ENCODE data around the gene REM2.

REM2 gene

DNA sequence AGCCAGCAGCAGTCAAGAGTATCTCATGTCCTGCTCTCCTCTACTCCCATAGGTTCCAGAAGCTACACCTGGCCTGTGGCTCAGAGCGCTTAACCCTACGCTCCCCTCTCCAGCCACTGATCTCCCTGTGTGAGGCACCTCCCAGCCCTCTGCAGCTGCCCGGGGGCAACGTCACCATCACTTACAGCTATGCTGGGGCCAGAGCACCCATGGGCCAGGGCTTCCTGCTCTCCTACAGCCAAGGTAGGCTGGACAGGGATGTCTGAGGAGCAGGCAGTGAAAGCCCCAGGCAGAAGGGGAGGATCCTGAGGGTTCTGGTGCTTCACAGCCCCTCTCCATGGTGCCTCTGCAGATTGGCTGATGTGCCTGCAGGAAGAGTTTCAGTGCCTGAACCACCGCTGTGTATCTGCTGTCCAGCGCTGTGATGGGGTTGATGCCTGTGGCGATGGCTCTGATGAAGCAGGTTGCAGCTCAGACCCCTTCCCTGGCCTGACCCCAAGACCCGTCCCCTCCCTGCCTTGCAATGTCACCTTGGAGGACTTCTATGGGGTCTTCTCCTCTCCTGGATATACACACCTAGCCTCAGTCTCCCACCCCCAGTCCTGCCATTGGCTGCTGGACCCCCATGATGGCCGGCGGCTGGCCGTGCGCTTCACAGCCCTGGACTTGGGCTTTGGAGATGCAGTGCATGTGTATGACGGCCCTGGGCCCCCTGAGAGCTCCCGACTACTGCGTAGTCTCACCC is 7.8 kb upstream of the REM2 start:
- DNase-seq, result no peak

DNA sequence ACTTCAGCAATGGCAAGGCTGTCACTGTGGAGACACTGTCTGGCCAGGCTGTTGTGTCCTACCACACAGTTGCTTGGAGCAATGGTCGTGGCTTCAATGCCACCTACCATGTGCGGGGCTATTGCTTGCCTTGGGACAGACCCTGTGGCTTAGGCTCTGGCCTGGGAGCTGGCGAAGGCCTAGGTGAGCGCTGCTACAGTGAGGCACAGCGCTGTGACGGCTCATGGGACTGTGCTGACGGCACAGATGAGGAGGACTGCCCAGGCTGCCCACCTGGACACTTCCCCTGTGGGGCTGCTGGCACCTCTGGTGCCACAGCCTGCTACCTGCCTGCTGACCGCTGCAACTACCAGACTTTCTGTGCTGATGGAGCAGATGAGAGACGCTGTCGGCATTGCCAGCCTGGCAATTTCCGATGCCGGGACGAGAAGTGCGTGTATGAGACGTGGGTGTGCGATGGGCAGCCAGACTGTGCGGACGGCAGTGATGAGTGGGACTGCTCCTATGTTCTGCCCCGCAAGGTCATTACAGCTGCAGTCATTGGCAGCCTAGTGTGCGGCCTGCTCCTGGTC is 7.2 kb upstream of the REM2 start:
- DNase-seq, result no peak

DNA sequence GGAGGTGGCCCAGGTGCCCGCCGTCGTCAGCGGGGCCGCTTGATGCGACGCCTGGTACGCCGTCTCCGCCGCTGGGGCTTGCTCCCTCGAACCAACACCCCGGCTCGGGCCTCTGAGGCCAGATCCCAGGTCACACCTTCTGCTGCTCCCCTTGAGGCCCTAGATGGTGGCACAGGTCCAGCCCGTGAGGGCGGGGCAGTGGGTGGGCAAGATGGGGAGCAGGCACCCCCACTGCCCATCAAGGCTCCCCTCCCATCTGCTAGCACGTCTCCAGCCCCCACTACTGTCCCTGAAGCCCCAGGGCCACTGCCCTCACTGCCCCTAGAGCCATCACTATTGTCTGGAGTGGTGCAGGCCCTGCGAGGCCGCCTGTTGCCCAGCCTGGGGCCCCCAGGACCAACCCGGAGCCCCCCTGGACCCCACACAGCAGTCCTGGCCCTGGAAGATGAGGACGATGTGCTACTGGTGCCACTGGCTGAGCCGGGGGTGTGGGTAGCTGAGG is 6.0 kb upstream of the REM2 start:
- no peak for DNase-seq

DNA sequence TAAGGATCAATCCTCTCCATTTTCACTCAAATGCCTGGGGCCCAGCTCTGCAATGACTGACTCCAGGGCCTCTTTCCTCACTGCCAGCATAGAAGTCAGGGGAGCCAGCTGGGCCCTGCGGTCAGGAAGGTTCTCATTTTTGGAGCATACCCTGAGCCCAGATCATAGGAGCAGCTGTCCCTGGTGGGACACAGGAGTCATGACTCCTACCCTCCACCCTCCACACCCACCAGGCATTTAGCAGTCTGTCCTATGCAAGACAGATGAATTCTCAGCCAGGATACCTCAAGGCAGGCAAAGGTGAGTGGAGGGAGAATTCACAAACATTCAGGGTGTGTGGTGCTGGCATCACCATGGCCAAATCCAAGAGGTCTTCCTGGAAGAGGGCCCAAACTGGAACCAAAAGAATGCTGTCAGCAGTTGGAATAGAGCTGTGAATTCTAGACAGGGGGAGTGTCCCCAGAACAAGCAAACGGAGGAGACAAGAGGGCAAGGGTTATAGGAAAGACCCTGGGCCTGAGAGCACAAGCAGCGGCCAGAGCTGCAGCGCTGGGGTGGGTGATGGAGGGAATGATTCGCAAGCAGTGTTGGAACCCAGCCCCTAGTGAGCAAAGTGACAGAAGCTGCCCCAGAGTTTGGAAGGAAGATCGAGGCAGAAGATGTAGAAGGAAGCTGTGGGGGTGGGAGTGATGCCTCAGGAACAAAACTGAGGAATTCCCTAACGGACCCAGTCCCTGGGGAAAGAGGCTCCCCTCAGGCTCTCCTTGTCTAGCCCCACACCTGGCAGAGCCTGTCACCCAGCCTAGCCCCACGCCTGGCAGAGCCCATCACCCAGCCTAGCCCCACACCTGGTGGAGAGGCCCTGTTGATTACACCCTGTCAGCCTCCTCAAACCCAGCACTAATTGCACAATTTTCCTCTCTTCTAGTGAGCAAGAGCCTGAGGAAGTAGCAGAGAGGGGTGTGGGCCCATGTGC is 4.5 kb upstream of the REM2 start:
- DNase-seq, result no peak

DNA sequence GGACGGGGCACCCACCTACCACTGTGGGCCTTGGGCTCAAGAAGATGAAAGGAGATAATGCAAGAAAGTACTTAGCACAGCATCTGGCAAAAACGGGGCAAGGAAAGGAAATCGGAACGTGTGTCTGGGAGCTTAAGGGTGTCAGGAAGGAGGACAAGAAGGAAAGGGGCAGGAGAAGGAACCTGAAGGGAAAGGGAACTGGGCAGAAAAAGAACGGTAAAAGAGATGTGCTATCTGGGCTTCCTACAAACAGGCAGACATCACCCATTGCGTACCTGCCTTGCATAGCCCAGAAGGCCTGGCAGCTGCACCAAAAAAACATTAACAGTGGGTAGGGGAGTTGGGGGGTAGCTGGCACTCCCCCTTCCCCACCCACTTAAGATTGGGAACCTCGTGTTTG is 958 bp upstream of the REM2 start:
- DNase-seq, result no peak

DNA sequence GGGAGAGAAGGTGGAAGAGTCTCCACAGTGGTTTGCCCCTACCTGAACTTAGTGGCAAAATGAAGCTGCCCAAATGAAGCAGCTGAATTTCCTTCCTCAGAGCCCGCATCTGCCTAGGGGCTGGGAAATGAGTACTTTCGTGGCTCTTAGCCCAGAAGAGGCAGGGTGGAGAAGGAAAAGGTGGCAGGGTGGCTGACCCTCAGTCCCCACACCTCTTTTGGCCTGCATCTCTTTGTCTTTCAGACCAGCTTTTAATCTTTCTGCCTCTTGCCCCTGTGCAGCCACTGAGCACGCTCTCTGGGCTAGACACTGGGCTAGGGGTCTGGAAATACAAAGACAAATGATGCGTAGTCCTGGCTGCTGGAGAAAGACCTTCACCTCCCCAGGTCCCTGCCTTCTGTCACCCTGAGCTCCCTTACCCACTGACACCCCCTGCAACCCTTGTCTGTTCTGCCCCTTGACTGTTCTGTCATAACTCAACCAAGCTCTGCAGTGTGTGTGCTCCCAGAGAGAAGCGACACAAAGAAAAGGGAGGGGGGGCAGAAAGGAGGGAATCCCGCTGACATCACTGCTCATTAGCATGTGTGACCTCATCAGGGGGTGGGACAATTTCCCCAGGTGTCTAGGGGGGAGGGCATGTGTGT is 371 bp upstream of the REM2 start:
- DNase-seq, result no peak

DNA sequence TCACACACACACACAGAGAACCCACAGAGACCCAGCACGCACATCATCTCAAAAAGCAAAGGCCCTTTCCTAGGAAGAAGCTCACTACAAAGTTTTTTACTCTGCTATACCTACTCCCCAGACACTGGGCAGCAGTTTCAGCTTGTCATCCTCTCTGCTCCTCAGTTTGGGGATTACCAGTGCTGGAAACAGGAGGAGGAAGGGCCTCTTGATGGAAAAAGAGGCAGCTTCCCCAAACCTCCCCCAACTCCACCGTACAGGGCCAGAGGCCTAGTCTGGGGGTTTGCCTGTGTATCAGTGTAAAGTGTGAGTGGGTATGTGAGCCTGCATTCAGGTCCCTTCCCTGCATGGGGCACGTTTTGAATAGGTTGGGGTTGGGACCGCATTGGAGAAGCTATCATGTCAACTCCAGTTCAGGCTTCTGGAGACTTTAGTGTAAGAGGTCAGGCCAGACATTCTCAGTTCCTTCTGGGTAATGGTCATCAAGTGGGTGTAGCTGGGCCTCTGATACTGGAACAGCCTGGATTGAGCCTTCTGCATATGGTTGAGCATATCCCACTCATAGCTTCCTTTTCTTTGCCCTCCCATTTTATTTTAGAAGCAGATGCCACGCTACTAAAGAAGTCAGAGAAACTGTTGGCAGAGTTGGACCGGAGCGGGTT is 1.2 kb downstream of the REM2 start:
- no peak for DNase-seq

DNA sequence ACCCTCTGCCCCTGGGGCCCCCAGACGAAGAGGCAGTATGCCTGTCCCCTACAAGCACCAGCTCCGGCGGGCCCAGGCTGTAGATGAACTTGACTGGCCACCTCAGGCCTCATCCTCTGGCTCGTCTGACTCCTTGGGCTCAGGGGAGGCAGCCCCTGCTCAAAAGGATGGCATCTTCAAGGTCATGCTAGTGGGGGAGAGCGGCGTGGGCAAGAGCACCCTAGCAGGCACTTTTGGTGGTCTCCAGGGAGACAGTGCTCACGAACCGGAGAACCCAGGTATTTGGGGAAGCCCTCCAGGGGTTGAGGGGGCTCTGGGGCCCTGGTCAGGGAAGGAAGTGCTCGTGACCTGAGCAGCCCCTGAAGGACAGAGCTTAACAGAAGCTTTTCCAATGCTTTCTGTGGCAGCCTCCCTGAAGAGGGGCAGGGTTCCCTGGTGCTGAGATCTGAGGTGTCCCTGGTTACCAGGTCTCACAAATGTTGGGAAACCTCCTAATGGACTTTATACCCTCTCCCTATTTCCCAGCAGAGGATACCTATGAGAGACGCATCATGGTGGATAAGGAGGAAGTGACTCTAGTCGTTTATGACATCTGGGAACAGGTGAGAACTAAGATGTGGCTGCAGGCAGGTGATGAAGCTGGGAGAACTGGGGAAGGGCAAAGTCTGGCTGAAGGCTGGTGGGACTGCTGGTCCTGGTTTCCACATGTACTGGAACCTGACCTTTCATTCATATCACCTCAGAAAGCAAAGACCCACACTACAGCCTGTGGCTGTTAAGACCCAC is 1.9 kb downstream of the REM2 start:
- DNase-seq, result no peak

DNA sequence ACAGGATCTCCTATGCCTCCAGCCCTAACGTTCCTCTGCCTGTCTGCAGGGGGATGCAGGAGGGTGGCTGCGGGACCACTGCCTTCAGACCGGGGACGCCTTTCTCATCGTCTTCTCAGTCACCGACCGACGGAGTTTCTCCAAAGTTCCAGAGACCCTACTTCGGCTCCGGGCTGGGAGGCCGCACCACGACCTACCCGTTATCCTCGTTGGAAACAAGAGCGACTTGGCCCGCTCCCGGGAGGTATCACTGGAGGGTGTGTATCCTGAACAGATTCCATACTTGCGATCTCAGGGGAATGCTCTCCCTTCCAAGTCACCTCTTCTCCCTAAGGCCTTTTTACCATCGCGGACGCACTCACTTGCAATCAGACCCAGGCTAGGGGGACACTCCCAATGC is 3.0 kb downstream of the REM2 start:
- no peak for DNase-seq

DNA sequence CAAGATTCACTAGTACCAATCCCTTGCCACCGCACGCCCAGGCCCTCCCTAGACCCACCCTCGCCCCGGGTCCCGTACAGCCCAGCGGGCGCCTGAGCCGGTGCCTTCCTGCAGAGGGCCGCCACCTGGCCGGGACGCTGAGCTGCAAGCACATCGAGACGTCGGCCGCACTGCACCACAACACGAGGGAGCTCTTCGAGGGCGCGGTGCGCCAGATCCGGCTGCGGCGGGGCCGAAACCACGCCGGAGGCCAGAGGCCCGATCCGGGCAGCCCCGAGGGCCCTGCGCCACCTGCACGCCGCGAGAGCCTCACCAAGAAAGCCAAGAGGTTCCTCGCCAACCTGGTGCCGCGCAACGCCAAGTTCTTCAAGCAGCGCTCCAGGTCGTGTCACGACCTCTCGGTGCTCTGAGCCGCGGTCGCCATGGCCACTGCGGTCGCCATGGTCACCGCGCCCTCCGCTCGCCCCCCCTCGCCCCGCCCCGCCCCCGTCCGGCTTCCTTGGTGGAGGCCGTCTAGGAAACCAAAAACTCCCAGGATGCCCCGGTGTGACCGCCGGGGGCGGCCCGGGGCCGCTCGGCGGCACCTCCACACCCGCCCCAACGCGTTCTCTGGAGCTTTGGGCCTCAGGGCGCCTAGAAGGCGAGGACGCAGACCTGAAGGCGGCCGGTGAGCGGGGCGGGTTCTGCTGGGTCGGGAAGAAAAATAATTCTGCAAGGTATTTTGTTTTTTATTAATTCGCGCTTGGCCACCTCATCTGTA is 3.7 kb downstream of the REM2 start:
- DNase-seq, result peak; percentile 54 to 60

DNA sequence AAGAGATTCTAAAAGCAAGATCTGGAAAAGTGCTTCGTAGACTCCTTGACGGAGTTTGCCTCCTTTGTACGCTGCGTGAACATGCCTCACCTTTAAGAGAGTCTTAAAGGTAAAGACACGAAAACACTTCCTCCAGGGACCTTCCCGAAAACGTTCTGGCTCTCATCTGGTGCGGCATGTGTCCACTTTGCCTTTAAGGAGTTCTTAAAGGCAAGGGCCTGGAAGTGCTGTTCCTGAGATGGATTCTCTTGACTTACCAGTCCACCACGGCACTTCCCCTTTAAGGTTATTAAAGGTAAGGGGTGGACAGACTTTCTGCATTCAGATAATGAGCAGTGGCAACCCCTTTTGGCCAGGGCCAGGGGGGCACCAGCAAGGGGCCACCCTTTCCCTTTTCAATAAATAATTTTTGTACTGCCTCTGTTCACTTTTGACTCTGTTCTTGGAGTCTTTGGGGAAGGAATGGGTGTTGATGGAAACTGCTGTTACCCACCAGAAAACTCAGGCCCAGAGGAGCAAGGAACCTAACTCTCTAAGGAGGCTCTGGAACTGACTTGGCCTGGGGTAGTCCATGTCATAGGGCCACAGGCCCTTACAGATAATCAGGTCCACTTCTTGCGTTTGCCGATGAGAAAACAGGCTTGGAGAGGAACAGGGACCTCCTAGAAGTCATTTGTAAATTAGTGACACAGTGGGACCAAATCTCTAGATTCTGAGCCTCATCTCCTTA is 4.4 kb downstream of the REM2 start:
- DNase-seq, result peak in 1 of 2 donors; percentile 22

DNA sequence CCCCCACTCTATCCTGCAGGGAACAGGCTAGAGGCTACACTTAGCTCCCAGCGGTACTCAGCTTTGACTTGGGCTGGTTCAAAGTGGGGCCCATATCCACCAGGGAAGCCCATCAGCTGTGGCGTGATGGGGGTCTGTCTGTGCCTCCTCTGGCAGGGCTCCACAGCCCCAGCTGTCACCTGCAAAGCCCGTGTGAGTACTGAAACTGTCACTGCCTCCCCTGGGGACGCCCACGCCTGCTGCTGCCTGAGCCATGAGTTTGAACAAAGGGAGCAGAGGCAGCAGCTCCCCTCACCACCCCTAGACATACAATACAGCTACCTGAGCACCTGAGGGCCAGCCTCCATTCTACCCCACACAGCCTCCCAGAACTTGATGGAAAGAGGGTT is 5.0 kb downstream of the REM2 start:
- DNase-seq, result peak in 1 of 2 donors; percentile 36

DNA sequence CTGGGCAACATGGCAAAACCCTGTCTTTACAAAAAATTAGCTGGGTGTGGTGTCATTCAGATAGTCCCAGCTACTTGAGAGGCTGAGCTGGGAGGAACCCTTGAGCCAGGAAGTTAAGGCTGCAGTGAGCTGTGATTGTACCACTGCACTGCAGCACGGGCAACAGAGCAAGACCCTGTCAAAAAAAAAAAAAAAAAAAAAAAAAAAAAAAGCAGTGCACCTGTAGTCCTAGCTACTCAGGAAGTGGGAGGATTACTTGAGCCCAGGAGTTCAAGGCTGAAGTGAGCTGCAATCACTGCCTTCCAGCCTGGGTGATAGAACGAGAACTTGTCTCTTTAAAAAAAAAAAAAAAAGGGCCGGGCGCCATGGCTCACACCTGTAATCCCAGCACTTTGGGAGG is 5.6 kb downstream of the REM2 start:
- no peak for DNase-seq

DNA sequence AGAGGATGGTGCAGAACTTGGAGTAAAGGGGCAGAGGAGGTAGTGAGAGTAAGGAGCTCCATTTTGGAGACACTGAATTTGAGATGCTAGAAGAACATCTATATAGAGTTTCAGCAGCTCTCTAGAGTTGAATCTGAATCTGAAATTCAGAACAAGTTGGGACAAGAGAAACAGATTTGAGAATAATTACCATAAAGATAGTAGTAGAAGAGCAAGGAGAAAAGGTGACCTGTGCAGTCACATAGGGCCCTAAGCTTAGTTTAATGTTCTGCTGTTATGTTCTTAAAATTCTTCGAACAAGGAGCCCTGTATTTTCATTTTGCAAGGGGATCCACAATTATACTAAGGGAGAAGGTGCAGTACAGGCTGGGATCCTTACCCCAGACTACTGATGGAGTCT is 7.4 kb downstream of the REM2 start:
- no peak for DNase-seq

DNA sequence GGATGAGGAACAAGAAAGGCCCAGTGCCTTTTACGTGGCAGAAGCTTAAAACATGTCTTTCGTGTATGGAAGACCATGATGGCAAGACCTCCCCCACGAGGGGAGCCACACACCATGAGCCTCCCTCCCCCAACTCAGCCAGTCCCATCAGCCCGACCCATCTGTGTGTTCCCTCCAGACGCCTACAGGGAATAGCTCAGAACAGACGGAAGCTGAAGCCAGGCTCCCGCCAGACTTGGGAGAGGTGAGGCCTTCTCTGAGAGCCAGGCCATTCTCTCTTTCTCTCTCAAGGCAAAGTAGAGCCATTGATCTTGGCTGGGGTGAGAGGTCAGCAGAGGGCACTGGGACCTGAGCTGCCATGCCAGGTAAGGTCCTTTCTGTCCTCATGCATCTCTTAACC is 9.5 kb downstream of the REM2 start:
- DNase-seq, result no peak

DNA sequence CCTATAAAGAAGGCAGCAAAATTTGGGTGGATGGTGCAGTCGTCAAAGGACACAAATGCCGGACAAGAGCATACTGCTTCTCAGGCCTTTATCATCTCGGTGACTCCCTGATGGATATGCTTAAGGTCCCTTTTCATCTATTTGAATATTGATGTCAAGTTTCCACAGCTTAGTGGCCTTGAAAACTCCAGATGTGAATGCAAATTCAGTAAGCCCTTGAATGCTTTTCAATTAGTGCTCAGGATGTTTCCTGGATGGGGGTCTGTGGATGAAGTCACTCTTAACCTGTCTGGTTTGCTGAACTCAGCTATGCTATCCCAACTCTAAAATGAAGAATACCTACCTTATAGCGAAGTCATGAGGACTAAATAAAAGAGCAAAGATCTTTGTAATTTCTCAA is 10.7 kb downstream of the REM2 start:
- no peak for DNase-seq

DNA sequence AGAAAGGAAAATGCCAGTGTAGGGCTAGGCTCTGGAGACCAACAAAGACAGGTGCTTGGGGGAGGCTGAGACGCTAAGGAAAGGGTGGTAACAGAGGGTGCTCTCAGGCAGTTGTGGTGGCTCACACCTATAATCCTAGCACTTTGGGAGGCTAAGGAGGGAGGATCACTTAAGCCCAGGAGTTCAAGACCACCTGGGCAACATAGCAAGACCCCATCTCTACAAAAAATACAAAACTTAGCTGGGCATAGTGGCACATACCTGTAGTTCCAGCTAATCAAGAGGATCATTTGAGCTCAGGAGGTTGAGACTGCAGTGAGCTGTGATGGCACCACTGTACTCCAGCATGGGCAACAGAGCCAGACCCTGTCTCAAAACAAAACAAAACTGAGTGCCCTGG is 12.4 kb downstream of the REM2 start:
- no peak for DNase-seq

DNA sequence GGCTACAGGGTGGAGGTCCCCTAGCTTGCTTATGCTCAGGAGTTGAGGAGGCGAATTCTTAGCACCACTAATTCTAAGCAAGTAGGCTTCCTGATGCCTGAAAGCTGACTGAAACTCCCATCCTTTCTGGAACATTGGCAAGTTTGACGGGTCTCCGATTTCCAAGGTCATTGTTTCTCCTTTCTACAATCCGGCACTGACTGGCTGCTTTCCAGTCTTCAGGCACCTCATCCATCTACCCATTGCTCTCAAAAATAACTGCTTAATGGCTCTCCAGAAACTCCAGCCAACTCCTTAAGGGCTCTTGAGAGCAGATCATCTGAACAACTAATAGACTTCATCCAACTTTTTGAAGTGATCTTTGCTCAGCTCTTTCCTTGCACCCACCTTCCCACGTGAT is 13.3 kb downstream of the REM2 start:
- DNase-seq, result no peak

DNA sequence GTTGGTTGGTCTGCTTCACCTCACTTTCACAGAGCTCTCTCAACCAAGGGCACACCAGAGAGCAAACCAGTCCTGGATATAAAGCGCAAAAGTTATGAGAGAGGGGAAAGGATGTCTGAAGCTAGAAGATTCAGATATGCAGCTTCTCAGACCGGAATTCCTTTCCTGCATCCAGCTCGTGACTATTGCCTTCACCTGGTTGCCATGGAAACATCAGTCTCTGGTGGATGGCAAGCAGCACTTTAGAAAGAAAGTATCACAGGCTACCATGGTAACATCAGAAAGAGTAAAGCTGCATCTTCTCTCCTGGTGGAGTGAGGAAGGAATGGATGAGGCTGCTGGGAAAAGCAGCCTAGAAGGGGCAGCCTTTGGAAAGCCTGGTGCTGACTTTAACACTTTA is 13.7 kb downstream of the REM2 start:
- no peak for DNase-seq

DNA sequence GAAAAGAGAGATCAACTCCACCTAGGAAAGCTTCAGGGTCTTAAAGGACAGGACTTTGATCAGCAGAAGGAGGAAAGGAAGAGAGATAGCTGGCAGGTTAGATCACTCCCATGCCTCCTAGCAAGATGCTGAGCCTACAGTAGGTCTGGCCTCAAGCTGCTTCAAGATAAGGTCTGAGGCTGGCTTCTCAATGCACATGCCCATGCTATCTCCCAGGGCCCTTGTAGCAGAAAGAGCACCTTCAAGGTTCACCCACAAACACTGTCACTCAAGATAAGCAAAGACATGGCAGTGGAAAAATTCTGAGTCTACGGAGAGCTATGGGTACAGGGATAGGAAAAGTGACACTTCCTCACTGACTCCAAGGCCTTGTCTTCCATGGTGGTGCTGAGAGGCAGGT is 14.3 kb downstream of the REM2 start:
- DNase-seq, result no peak
